ENCODE results near the gene PPHLN1. TPM values are rescaled to one million over a fixed set of nuclear protein-coding genes. Genes with fewer than 3 reads are reported as not detected.

Gene PPHLN1
- total RNA-seq, 4 donors from 2014 or later, result 48.0 to 63.9 (median 52.2) TPM

GRCh38 chr12:42338280-42338679, 12.3 kb downstream of the PPHLN1 start:
- TF ChIP-seq CTCF (IDR thresholded peaks at IDR 0.05; ENCODE audit: low read depth), result no peak

- no peak for TF ChIP-seq CTCF (IDR thresholded peaks at IDR 0.05; ENCODE audit: low read depth)
Measured at GRCh38 chr12:42342028-42342427, 16.1 kb downstream of the PPHLN1 start.

DNA sequence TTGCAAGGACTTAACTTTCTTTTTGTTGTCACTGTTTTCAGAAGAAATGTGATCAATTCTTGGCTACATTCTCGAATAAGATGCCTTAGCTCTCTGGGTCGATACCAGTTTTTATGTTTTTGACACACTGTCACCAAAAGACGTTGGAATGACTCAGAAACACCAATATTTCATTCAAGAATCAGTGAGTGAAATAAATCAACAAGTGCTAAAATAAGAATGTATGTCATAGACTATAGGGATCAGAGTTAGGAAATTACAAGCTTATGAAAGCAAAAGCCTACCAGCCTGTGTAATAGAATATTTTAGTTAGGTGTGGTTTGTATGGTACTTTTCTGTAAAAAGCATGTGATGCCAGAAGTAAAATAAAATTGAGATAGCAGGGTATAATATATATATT, 17.8 kb downstream of the PPHLN1 start:
- TF ChIP-seq CTCF (IDR thresholded peaks at IDR 0.05; ENCODE audit: low read depth), result no peak

DNA sequence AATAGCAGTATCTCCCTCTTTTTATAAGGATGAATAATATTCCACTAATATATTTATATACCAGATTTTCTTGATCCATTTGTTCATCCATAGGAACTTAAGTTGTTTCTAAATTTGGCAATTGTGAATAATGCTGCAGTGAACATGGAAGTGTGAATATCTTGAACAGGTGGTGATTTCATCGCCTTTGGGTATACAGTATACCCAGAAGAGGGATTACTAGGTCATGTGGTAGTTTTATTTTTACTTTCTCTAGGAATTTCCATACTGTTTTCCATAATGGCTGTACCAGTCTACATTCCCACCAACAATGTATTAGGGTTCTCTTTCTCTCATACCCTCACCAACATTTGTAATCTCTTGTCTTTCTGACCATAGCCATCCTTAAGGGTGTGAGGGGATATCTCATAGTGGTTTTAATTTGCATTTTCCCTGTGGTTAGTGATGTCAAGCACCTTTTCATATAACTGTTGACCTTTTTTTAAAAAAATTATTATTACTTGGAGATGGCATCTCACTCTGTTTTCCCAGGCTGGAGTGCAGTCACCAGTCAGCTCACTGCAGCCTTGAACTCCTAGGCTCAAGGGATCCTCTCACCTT, 20.5 kb downstream of the PPHLN1 start:
- TF ChIP-seq CTCF (IDR thresholded peaks at IDR 0.05; ENCODE audit: low read depth), result no peak

DNA sequence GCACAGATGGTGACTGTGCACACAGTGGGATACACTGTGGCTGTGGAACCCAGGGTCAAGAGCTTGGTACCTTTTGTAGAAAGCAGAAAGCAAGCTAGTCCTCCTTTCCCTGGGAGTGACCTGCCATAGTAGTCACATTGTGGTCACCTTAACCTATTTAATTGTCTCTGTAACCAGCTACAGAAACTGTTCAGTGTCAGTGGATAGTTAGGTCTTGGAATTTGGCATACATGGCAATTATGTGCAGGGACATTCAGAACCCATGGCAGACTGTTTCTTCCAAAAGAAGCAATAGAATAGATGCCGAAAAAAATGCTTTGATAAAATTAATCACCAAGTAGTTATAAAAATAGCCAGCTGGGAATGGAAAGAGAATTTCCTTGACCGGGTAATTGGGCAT, 30.4 kb downstream of the PPHLN1 start:
- TF ChIP-seq CTCF (IDR thresholded peaks at IDR 0.05; ENCODE audit: low read depth), result no peak

DNA sequence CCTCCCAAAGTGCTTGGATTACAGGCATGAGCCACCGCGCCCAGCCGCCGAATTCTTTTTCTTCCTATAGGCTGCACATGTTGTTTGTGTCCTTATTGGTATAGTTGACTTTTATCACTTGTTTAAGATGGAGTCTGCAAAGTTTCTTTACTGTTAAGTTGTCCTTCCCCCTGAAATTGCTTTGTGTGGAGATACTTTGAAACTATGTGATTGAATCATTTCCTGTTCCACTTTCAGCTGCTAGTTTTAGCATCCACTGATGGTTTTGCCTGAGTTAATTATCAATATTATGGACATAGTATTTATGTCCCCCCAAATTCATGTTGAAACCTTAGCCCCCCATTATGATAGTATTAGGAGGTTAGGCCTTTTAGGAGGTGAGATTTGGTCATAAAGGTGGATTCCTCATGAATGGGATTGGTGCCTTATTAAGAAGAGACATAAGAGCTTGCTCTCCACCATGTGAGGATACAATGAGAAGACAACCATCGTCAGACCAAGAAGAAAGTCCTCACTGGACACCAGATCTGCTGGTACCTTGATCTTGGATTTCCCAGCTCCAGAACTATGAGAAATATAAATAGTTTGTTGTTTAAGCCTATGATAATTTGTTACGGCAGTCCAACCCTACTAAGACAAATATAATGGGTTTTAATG, 34.9 kb downstream of the PPHLN1 start:
- TF ChIP-seq CTCF (IDR thresholded peaks at IDR 0.05; ENCODE audit: low read depth), result no peak

GRCh38 chr12:42361909-42362646, 36.1 kb downstream of the PPHLN1 start:
- TF ChIP-seq CTCF (IDR thresholded peaks at IDR 0.05; ENCODE audit: low read depth), result no peak
